Fibroblast of skin of scalp (primary cell): ENCODE results near the gene CACNA2D3.
"Not testable (repeated sequence)": the region's sequence is repeated elsewhere in the genome, so short reads cannot be mapped to it uniquely, and the experiment has no call there.

Experiments
- DNase-seq: peaks from one replicate; pipeline ENCODE4 v3.0.0-alpha.2; 2013

Gene CACNA2D3

DNA sequence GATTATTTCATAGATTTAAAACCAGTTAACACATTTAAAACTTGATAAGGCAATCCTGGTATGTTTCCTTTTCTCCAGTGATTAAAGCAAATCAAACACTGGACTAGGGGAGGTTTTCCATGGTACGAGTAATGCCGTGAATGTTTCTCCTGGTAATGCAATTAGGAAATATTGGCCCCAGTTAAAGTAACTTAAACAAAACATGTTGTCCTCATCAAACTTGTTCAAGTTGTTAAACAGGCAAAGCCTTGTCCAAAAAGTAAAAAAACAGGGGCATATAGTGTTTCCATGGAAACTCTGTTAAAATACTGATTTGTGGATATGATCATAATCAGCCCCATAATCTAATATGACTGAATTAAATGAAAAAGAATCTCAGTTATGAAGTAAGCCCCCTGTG is 818.6 kb downstream of the CACNA2D3 start:
- DNase-seq = no peak

- DNase-seq = no peak
Measured at GRCh38 chr3:54941690-54942362, 819.5 kb downstream of the CACNA2D3 start.

DNA sequence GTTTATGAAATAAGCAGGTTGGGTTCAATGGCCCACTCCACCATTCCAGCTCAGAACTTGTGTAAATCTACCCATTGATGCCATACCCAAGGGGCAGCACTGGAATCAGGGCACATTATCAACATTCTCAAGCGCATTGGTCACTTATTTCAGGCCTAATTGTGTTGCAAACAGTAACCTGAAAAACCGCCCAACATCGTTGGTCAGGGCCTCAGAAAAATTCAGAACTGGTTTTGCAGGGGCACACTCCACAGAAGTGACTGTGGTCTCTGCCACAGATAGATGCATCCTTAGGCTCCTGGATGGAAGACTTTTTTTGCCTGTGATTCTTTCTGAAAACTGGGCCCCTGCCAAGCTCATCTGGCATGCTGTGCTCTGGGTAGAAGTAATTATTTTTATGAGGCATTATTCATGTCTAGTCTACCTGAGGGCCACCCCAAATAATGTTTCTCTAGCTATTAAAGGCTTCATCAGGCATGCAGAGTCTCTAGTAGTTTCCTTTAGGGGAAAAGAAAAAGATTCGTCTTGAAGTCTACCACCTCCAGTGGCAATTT is 827.2 kb downstream of the CACNA2D3 start:
- DNase-seq = no peak

DNA sequence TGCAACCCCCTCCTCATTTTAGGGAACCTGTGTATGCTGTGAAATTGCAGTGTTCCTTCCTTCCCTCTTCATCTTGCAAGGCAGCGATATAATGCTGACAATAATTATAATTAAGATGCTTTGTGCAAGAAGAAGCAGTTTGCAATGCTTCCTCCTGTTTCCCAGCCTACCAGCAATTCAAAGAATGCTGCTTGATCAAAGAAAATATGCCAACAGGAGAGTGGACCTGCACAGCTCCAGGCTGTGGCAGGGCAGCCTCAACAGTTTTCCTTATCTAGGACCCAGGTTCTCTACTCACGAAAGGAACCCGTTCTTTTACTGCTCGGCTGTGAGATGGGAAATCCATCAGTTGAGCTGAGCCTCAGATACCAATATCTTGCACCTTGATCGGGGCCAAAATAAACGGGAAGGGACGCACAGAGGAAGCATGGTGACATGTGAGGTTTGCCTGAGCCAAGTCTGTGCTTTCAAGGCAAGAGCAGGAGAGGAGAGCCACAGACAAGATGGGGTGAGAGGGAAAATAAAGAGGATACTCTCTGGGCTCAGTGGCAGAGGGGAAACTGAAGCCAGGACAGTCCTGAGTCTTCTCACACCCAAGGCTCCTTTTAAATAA is 828.1 kb downstream of the CACNA2D3 start:
- no peak for DNase-seq

DNA sequence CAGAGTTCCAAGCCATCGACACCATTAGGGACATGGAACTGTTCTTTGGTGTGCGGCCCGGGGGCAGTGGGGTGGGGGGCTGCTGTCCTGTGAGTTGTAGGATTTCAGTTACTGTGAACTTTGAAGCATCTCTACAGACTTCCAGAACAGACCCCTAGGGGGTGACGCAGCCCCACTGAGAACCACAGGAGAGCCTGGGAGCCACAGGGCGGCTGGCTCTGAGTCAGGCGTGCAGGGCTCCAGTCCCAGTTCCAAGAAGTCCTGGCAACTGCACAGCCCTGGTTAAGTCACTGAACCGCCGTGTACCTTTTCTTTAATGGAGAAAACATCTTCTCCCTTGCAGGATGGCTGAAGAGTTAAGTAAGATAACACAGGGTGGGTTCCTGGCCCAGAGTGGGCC is 829.1 kb downstream of the CACNA2D3 start:
- DNase-seq = peak; percentile 91

- DNase-seq = peak; percentile 87
Measured at GRCh38 chr3:54954022-54954421, 831.7 kb downstream of the CACNA2D3 start.

- DNase-seq = peak; percentile 73
Measured at GRCh38 chr3:54954521-54954920, 832.2 kb downstream of the CACNA2D3 start.

- DNase-seq = no peak
Measured at GRCh38 chr3:54955496-54955895, 833.1 kb downstream of the CACNA2D3 start.

DNA sequence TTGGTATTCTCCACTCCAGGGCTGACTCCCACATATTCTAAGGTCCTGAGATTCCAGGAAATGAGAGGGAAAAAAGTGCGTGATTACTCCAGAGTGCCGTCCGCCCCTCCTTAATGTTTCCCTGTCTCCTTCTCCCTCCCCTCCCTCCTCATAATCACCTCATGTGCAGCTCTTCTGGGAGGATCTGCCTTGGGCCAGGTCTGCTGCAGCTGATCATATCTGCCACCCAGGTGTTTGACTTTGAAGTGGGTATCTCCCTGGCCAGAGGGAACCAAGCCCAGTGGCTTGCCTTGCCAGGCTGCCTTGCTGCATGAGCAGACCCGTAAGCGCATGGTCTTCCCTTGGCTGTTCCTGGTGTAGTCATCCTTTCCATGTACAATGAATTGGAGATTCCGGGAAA is 833.6 kb downstream of the CACNA2D3 start:
- DNase-seq = no peak

DNA sequence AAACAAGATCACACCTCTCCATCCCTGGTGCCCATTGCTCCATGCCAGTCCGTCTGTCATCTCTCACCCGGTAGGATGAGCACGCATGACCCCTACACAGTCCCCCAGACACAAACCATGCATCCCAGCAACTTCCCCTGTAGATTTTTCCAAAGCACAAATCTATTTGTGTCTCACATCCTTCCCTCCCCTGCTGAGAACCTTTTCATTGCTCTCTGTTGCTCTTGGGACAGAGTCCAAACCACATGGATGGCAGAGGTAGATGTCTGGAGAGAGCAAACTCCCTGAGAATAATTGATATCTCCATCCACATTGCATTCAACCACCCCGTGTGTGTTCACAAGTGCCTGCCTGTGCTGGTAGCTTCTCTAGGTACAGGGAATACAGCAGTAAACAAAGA is 835.4 kb downstream of the CACNA2D3 start:
- peak; percentile 60 for DNase-seq

DNA sequence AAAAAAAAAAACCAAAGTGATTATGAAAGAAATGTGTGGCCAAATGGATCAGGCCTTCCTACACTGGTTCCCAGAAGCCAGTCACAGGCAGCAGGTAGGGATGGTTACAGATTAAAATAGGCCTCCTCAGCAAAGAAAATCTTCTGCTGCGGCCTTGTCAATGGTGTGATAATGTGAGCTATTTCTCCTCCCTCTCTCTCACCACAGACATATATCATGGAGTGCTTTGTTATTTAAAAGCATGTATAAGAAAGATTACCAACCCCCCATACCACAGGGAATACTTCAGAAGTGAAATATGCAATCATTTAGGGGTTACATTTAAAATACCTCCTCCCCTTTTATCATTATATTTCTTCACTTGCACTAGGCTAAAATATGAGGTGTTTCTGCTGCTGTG is 837.7 kb downstream of the CACNA2D3 start:
- DNase-seq = peak; percentile 79

- peak; percentile 85 for DNase-seq
Measured at GRCh38 chr3:54960701-54961100, 838.3 kb downstream of the CACNA2D3 start.

DNA sequence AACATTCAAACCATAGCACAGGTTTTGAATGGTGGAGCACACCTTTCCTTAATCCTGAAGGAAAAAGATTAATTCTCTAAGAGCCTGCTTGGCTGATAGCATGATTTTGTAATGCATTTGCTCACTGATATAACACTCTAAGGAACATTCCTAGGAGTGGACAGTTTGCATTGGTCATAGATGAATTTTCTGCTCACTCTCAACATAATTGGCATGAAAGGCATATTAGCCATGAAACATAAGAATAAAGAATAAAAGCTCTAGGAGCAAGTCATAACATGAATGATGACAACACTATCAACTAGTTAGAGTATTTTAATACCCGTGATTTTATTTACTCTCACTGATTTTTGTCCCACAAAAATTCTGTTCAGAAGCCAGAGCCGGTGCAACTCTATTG is 839.8 kb downstream of the CACNA2D3 start:
- DNase-seq = no peak

- no peak for DNase-seq
Measured at GRCh38 chr3:54963641-54964040, 841.3 kb downstream of the CACNA2D3 start.

- peak; percentile 37 for DNase-seq
Measured at GRCh38 chr3:54964081-54964480, 841.7 kb downstream of the CACNA2D3 start.

- peak; percentile 95 for DNase-seq
Measured at GRCh38 chr3:54965746-54966145, 843.4 kb downstream of the CACNA2D3 start.

DNA sequence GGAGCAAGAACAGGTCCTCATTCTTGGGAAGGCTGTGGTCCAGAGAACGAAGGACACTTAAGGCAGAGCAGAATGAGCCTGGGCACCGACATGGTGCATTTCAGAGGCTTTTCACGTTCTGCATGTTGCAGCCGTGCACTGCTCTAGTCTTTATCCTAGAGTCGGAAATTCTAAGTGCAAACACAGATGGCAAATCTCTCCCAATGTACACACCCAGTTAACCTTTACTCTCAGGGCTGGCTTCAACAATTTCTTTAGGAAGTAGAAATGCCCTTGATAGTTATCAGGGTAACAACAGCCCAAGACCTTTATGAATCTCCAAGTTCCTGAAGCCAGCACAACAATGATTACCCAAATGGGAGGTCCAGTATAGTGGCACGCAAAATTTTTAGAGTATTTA is 844.6 kb downstream of the CACNA2D3 start:
- DNase-seq = no peak

DNA sequence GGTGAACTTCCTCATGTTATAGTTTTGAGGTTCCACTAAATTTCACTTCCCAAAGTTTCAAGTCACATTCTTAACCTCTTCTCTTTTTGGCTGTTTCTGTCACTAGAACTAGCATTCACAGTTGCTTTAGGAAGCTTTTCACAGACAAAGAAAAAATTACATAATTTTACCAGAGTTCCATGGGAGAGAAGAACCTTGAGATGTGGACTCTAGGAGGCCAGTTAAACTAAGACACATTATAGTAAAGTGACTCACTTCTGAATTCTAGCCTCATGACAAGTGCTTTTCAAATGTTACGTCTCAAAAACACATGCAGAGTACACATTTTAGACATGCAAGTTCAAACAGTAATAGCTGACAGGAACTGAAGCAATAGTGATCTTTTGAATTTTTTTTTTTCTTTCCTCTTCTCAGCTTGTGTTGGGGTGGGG is 845.4 kb downstream of the CACNA2D3 start:
- DNase-seq = peak; percentile 90

- peak; percentile 73 for DNase-seq
Measured at GRCh38 chr3:54968546-54969172, 846.3 kb downstream of the CACNA2D3 start.

DNA sequence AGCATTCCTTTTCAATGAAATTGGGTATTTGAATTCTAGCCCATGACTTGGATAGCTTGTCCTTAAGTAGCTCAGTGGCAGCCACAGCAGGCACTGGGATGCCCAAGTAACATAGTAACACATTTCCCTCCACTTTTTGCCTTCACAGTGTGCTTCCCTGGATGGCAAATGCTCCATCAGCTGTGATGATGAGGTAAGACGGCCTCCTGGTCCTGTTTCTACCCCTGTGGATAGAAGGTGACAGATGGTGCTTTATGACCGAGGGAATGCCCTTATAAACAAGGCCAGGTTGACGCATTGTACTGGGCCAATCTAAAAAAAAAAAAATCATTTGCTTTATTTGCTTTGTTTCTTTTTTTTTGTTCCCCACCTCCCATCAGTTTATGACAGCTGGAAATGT is 847.3 kb downstream of the CACNA2D3 start:
- DNase-seq = no peak

DNA sequence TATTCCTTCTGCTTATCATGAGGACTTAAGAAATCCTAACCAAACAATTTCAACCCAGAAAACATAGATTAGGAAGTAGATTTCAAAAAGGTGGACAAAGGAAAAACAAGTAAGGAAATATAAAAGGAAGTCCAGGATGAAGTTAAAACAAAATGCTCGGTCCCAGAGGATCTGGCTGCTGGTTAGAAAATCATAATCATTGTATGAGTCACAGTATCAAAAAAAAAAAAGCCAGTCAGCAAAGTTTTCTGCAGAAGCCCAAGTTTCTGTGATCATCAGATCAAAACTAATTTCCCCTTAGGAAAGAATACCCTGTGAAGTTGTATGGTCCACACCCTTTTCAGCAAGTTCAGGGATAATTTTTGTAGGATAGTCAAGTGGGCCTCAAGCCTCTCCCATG is 848.5 kb downstream of the CACNA2D3 start:
- peak; percentile 63 for DNase-seq

- no peak for DNase-seq
Measured at GRCh38 chr3:54977439-54977838, 855.1 kb downstream of the CACNA2D3 start.

GRCh38 chr3:54977946-54978345 is 855.6 kb downstream of the CACNA2D3 start:
- not testable (repeated sequence) for DNase-seq

GRCh38 chr3:54982807-54983206 is 860.5 kb downstream of the CACNA2D3 start:
- no peak for DNase-seq
